ENCODE data around the gene ALDH1A1. TPM values are rescaled to one million over a fixed set of nuclear protein-coding genes. Genes with fewer than 3 reads are reported as not detected.

ALDH1A1 gene
- total and polyA plus RNA-seq, 2 of the 8 experiments (the other 6 are each of a cell fraction or from before 2014, with no cell fraction given) = 0.50 to 0.82 TPM

DNA sequence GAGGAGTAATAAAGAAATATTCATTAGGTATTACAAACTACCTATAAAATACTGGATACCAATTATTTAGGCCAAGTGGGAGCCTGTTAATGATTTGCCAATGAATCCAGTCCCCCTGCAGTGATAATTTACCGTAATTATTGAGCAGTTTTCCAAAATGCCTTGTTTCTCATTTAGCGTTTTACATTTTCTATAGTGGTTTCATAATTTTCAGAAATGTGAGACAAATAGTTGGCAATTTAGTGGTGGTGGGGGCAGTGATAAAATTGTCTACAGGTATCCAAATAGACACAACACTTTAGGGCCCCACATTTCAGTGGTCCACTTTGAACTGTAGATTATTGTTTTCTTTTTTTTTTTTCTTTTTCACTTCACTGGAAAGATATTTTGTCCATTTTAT, 27.3 kb upstream of the ALDH1A1 start (continued):
- TF ChIP-seq, protein P1, sequence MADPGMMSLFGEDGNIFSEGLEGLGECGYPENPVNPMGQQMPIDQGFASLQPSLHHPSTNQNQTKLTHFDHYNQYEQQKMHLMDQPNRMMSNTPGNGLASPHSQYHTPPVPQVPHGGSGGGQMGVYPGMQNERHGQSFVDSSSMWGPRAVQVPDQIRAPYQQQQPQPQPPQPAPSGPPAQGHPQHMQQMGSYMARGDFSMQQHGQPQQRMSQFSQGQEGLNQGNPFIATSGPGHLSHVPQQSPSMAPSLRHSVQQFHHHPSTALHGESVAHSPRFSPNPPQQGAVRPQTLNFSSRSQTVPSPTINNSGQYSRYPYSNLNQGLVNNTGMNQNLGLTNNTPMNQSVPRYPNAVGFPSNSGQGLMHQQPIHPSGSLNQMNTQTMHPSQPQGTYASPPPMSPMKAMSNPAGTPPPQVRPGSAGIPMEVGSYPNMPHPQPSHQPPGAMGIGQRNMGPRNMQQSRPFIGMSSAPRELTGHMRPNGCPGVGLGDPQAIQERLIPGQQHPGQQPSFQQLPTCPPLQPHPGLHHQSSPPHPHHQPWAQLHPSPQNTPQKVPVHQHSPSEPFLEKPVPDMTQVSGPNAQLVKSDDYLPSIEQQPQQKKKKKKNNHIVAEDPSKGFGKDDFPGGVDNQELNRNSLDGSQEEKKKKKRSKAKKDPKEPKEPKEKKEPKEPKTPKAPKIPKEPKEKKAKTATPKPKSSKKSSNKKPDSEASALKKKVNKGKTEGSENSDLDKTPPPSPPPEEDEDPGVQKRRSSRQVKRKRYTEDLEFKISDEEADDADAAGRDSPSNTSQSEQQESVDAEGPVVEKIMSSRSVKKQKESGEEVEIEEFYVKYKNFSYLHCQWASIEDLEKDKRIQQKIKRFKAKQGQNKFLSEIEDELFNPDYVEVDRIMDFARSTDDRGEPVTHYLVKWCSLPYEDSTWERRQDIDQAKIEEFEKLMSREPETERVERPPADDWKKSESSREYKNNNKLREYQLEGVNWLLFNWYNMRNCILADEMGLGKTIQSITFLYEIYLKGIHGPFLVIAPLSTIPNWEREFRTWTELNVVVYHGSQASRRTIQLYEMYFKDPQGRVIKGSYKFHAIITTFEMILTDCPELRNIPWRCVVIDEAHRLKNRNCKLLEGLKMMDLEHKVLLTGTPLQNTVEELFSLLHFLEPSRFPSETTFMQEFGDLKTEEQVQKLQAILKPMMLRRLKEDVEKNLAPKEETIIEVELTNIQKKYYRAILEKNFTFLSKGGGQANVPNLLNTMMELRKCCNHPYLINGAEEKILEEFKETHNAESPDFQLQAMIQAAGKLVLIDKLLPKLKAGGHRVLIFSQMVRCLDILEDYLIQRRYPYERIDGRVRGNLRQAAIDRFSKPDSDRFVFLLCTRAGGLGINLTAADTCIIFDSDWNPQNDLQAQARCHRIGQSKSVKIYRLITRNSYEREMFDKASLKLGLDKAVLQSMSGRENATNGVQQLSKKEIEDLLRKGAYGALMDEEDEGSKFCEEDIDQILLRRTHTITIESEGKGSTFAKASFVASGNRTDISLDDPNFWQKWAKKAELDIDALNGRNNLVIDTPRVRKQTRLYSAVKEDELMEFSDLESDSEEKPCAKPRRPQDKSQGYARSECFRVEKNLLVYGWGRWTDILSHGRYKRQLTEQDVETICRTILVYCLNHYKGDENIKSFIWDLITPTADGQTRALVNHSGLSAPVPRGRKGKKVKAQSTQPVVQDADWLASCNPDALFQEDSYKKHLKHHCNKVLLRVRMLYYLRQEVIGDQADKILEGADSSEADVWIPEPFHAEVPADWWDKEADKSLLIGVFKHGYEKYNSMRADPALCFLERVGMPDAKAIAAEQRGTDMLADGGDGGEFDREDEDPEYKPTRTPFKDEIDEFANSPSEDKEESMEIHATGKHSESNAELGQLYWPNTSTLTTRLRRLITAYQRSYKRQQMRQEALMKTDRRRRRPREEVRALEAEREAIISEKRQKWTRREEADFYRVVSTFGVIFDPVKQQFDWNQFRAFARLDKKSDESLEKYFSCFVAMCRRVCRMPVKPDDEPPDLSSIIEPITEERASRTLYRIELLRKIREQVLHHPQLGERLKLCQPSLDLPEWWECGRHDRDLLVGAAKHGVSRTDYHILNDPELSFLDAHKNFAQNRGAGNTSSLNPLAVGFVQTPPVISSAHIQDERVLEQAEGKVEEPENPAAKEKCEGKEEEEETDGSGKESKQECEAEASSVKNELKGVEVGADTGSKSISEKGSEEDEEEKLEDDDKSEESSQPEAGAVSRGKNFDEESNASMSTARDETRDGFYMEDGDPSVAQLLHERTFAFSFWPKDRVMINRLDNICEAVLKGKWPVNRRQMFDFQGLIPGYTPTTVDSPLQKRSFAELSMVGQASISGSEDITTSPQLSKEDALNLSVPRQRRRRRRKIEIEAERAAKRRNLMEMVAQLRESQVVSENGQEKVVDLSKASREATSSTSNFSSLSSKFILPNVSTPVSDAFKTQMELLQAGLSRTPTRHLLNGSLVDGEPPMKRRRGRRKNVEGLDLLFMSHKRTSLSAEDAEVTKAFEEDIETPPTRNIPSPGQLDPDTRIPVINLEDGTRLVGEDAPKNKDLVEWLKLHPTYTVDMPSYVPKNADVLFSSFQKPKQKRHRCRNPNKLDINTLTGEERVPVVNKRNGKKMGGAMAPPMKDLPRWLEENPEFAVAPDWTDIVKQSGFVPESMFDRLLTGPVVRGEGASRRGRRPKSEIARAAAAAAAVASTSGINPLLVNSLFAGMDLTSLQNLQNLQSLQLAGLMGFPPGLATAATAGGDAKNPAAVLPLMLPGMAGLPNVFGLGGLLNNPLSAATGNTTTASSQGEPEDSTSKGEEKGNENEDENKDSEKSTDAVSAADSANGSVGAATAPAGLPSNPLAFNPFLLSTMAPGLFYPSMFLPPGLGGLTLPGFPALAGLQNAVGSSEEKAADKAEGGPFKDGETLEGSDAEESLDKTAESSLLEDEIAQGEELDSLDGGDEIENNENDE (IDR thresholded peaks at IDR 0.05; ENCODE audit: insufficient replicate concordance, low read length) = no peak
- TF ChIP-seq YY1 (IDR thresholded peaks at IDR 0.05; ENCODE audit: low read depth, low read length) (no peak), EZH2 (IDR thresholded peaks at IDR 0.05; ENCODE audit: low read depth, low read length, severe bottlenecking) (no peak), SUZ12 (IDR thresholded peaks at IDR 0.05; ENCODE audit: low read length) (no peak), CHD2 (IDR thresholded peaks at IDR 0.05; ENCODE audit: low read length) (no peak), SIRT6 (IDR thresholded peaks at IDR 0.05; ENCODE audit: low read length) (no peak), ASH2L (IDR thresholded peaks at IDR 0.05; ENCODE audit: low read length) (no peak)

All from H1 (cell line).